HepG2 (cell line): ENCODE results near the gene TFAM. TPM values are rescaled to one million over a fixed set of nuclear protein-coding genes. Genes with fewer than 3 reads are reported as not detected.

Experiments
- ATAC-seq: fragments of 200-7000 bp; cut with Tn5 transposase; 3 replicates; pipeline ENCODE4 v1.9.1; 2020; ENCODE audit warnings: mild to moderate bottlenecking, moderate library complexity
- BruUV-seq: library from RNA; stranded (reverse); fragments of 400-500 nt; replicated peaks from 2 replicates; lab custom pipeline; 2021; lab: Mats Ljungman, UMichigan
- CTCF ChIA-PET: fragments of 300-600 bp; formaldehyde crosslinking; extraction: SDS; loops from one replicate; lab custom pipeline; 2021; ENCODE audit warnings: low total read pairs, inconsistent platforms, low intra/inter-chr PET ratio; lab: Yijun Ruan, JAX
- POLR2A ChIA-PET: fragments of 350-600 bp; sonication (Branson Sonifier 250); formaldehyde crosslinking; loops from one replicate; lab custom pipeline; 2020; ENCODE audit warnings: antibody characterized with exemption, inconsistent platforms; lab: Yijun Ruan, JAX
- DNase-seq: peaks from one replicate; pipeline ENCODE4 v3.0.0-alpha.2; 2015; ENCODE audit warnings: low spot score
- FAIRE-seq: peaks from 3 replicates; lab custom pipeline; 2011; peaks lifted over from hg19 to GRCh38; lab: Jason Lieb, UNC
- H2AFZ ChIP-seq: one replicate; pipeline ENCODE4 v1.6.1; 2011; ENCODE audit warnings: low read length, inconsistent platforms
- H3K27ac ChIP-seq: fragments of 300-600 bp; 3 replicates; pipeline ENCODE4 v1.8.0; 2011; ENCODE audit warnings: mixed run types, mild to moderate bottlenecking, mixed read lengths, low read length, inconsistent platforms; ENCODE audit not compliant: insufficient read depth; ENCODE audit errors: extremely low read length
- H3K27me3 ChIP-seq, 2 experiments: fragments of 200-600 bp in 1 of 2; 2 replicates in 1 of 2; 3 replicates in 1 of 2; pipeline versions ENCODE4 v1.6.0 to v1.8.0; 2011; ENCODE audit warnings: low read length in 2 of 2, mild to moderate bottlenecking in 2 of 2, moderate library complexity in 2 of 2, inconsistent platforms in 1 of 2; ENCODE audit not compliant: insufficient read depth in 2 of 2, control insufficient read depth in 1 of 2
- H3K36me3 ChIP-seq, 2 experiments: fragments of 200-600 bp in 1 of 2; replicated peaks in 1 of 2; 2 replicates in 1 of 2; 3 replicates in 1 of 2; pipeline versions ENCODE4 v1.5.1 to v1.8.0; 2011; ENCODE audit warnings: low read length in 2 of 2, inconsistent platforms in 1 of 2; ENCODE audit not compliant: insufficient read depth in 2 of 2, control insufficient read depth in 1 of 2
- H3K4me1 ChIP-seq: 2 replicates; pipeline ENCODE4 v1.5.1; 2012; ENCODE audit warnings: low read length, inconsistent platforms; ENCODE audit not compliant: insufficient read depth
- H3K4me2 ChIP-seq: 2 replicates; pipeline ENCODE4 v1.6.0; 2011; ENCODE audit warnings: low read depth, low read length, inconsistent platforms
- H3K4me3 ChIP-seq, 3 experiments: fragments of 200-600 bp in 1 of 3; sonication (generic), shearing (Covaris generic) in 1 of 3; replicated peaks in 1 of 3; 2 replicates each; pipeline ENCODE4 v1.5.1; 2011 to 2016; ENCODE audit warnings: low read length in 3 of 3, inconsistent platforms in 2 of 3, low read depth in 2 of 3, mild to moderate bottlenecking in 2 of 3, control low read depth in 1 of 3, mixed read lengths in 1 of 3; ENCODE audit not compliant: insufficient read depth in 1 of 3
- H3K79me2 ChIP-seq: one replicate; pipeline ENCODE4 v1.6.1; 2011; ENCODE audit warnings: low read length, inconsistent platforms; ENCODE audit not compliant: insufficient read depth
- H3K9ac ChIP-seq: 2 replicates; pipeline ENCODE4 v1.6.0; 2011; ENCODE audit warnings: mild to moderate bottlenecking, low read depth, low read length, inconsistent platforms; ENCODE audit not compliant: insufficient read depth
- H3K9me3 ChIP-seq: 2 replicates; pipeline ENCODE4 v1.5.1; 2012; ENCODE audit warnings: mild to moderate bottlenecking, low read length
- H4K20me1 ChIP-seq: 2 replicates; pipeline ENCODE4 v1.6.0; 2011; ENCODE audit warnings: inconsistent platforms, mild to moderate bottlenecking, low read length, moderate library complexity; ENCODE audit not compliant: insufficient read depth
- CREM ChIP-seq, 2 experiments: sonication (generic) in 1 of 2; formaldehyde crosslinking in 1 of 2; IDR thresholded peaks; 2 replicates each; pipeline versions ENCODE4 v1.4.0 to v1.6.1; 2016 to 2020; ENCODE audit warnings: antibody characterized with exemption in 1 of 2, mild to moderate bottlenecking in 1 of 2, missing genetic modification reagents in 1 of 2
- EZH2 ChIP-seq: conservative IDR thresholded peaks from 2 replicates; pipeline ENCODE4 v1.6.1; 2012; ENCODE audit warnings: mild to moderate bottlenecking, low read depth, low read length, moderate library complexity
- KDM5A ChIP-seq: fragments of 200-600 bp; sonication (generic); IDR thresholded peaks from 2 replicates; pipeline ENCODE4 v1.7.0; 2018; ENCODE audit warnings: antibody characterized with exemption, mild to moderate bottlenecking, low read length, borderline replicate concordance
- MLXIP ChIP-seq: sonication (generic); formaldehyde crosslinking; IDR thresholded peaks from 2 replicates; pipeline ENCODE4 v1.9.0; 2021; ENCODE audit warnings: missing genetic modification reagents, borderline replicate concordance
- NR2F2 ChIP-seq: IDR thresholded peaks from 2 replicates; pipeline ENCODE4 v1.6.1; 2012; ENCODE audit warnings: low read depth, inconsistent platforms, borderline replicate concordance
- PCBP2 ChIP-seq: fragments of 200-400 bp; formaldehyde crosslinking; optimal IDR thresholded peaks from 2 replicates; pipeline ENCODE3; 2018; ENCODE audit warnings: low read length, low read depth; ENCODE audit not compliant: poor library complexity, severe bottlenecking
- TBP ChIP-seq: sonication (generic); formaldehyde crosslinking; IDR thresholded peaks from 2 replicates; pipeline ENCODE4 v1.5.0; 2020; ENCODE audit warnings: missing genetic modification reagents
- TRIM24 ChIP-seq: sonication (generic); formaldehyde crosslinking; IDR thresholded peaks from 2 replicates; pipeline ENCODE4 v1.8.0; 2022; ENCODE audit warnings: mild to moderate bottlenecking, missing genetic modification reagents
- ZFYVE20 ChIP-seq: sonication (generic); formaldehyde crosslinking; IDR thresholded peaks from 2 replicates; pipeline ENCODE4 v1.8.0; 2023; ENCODE audit warnings: low read depth, mild to moderate bottlenecking, moderate library complexity, missing genetic modification reagents, borderline replicate concordance
- ZNF235 ChIP-seq: sonication (generic); formaldehyde crosslinking; IDR thresholded peaks from 2 replicates; pipeline ENCODE4 v1.8.1; 2023; ENCODE audit warnings: mild to moderate bottlenecking, missing genetic modification reagents, borderline replicate concordance
- ZNF251 ChIP-seq: sonication (generic); formaldehyde crosslinking; IDR thresholded peaks from 2 replicates; pipeline ENCODE4 v1.9.0; 2021; ENCODE audit warnings: mild to moderate bottlenecking, missing genetic modification reagents
- ZNF432 ChIP-seq: sonication (generic); formaldehyde crosslinking; IDR thresholded peaks from 2 replicates; pipeline ENCODE4 v1.5.0; 2020; ENCODE audit warnings: missing genetic modification reagents, mild to moderate bottlenecking, borderline replicate concordance
- ZNF543 ChIP-seq: sonication (generic); formaldehyde crosslinking; IDR thresholded peaks from 2 replicates; pipeline ENCODE4 v1.4.0; 2020; ENCODE audit warnings: mild to moderate bottlenecking, missing genetic modification reagents
- ZNF607 ChIP-seq: sonication (generic); formaldehyde crosslinking; IDR thresholded peaks from 2 replicates; pipeline ENCODE4 v1.5.1; 2020; ENCODE audit warnings: missing genetic modification reagents, mild to moderate bottlenecking, borderline replicate concordance
- WGBS: methylation state at CpG from one replicate; pipeline ENCODE4 v1.1.6; 2017; ENCODE audit warnings: low lambda C conversion rate; 5-methylcytosine and 5-hydroxymethylcytosine counted together
- in situ Hi-C: cut with HindIII; loops from 2 replicates; pipeline ENCODE4 v1.10.0; 2017; ENCODE audit warnings: low pct_unique_long_range_greater_than_20kb; ENCODE audit not compliant: extremely low pct_ligation_motif_present
- intact Hi-C: fragments of 100-400 bp; cut with micrococcal nuclease; formaldehyde crosslinking; loops from one replicate; pipeline ENCODE4 v1.10.0; 2022; ENCODE audit not compliant: unreplicated experiment
- polyA plus RNA-seq, 8 experiments: library from polyadenylated mRNA; depleted of rRNA in 3 of 8; stranded (reverse) in 7 of 8; unstranded in 1 of 8; fragments of >200 nt; fragmentation: Illumina TruSeq in 4 of 8; extraction: Trizol in 4 of 8; gene quantifications; 2 replicates each; pipeline versions ENCODE4 v1.2.1 to v1.2.3, GENCODE V29; 2011 to 2016; ENCODE audit warnings: low read depth in 4 of 8, missing spikeins in 1 of 8, mixed read lengths in 1 of 8; ENCODE audit not compliant: insufficient read depth in 1 of 8
- total RNA-seq, 5 experiments: library from RNA; depleted of rRNA; stranded (reverse); fragments of >200 nt; fragmentation: Illumina TruSeq; extraction: Trizol; gene quantifications; 2 replicates each; pipeline ENCODE4 v1.2.3, GENCODE V29; 2016; ENCODE audit warnings: low read depth in 1 of 5

The TFAM gene
- total and polyA plus RNA-seq, 2 of the 13 experiments (the other 11 are each of a cell fraction or from before 2014, with no cell fraction given), result 18.4 to 125 TPM

- no peak overlapping the region for H3K4me2 ChIP-seq
- H3K79me2 ChIP-seq, result peaks cover 14% of the 10 kb centered on the region
- H3K9ac ChIP-seq, result no peak overlapping the region
- ATAC-seq (no peak), DNase-seq (no peak)
- peaks cover 3% of the 10 kb centered on the region; the same call in 1 of the 2 replicates for H4K20me1 ChIP-seq
- no peak overlapping the region for H2AFZ ChIP-seq
- no peak for TF ChIP-seq PCBP2
- no peak for TF ChIP-seq ZNF235 (CRISPR knock-in tag)
- TF ChIP-seq CREM (IDR thresholded peaks at IDR 0.05), result no peak
- TF ChIP-seq CREM (CRISPR knock-in tag; IDR thresholded peaks at IDR 0.05), result no peak
- no peak for TF ChIP-seq ZFYVE20 (CRISPR knock-in tag)
- TF ChIP-seq MLXIP (CRISPR knock-in tag), result no peak
- no peak for TF ChIP-seq ZNF251
- no peak for TF ChIP-seq EZH2
- TF ChIP-seq ZNF432 (CRISPR knock-in tag), result no peak
- TF ChIP-seq ZNF543 (CRISPR knock-in tag), result no peak
- no peak for TF ChIP-seq NR2F2
- TF ChIP-seq TRIM24 (CRISPR knock-in tag), result no peak
- TF ChIP-seq TBP (CRISPR knock-in tag), result no peak
- TF ChIP-seq ZNF607, result no peak
- no peak for TF ChIP-seq KDM5A
- TF ChIP-seq, all 625 proteins: peak for 0
- in situ Hi-C loops, result no loop called here
- BruUV-seq, result no TSS peak
- WGBS, result 100% methylated on average over 1 of the region's 1 CpG
- POLR2A ChIA-PET, result no interaction called here
- intact Hi-C loops, result no loop called here
- Histone ChIP-seq H3K9me3 (no peaks in the 10 kb centered on the region), H3K4me3 (no peak overlapping the region), H3K36me3 (no peaks in the 10 kb centered on the region; a peak in 1 of 5 replicates), H3K4me1 (0 out of 2 replicates have a peak, but pooled peaks cover 5% of the 10 kb centered on the region), H3K27ac (no peak overlapping the region), H3K27me3 (no peaks in the 10 kb centered on the region)
- FAIRE-seq, result no peak
- CTCF ChIA-PET, result no interaction called here
Observed at GRCh38 chr10:58341947-58342346, 43.3 kb upstream of the TFAM start.
